ENCODE measurements around the gene ZBTB42. TPM values are rescaled to one million over a fixed set of nuclear protein-coding genes. Genes with fewer than 3 reads are reported as not detected.
A peak's percentile ranks its signal among the peaks of the same experiment; 100 is the strongest.

The ZBTB42 gene
- total RNA-seq, 1 donor from 2014 or later: 6.9 TPM

DNA sequence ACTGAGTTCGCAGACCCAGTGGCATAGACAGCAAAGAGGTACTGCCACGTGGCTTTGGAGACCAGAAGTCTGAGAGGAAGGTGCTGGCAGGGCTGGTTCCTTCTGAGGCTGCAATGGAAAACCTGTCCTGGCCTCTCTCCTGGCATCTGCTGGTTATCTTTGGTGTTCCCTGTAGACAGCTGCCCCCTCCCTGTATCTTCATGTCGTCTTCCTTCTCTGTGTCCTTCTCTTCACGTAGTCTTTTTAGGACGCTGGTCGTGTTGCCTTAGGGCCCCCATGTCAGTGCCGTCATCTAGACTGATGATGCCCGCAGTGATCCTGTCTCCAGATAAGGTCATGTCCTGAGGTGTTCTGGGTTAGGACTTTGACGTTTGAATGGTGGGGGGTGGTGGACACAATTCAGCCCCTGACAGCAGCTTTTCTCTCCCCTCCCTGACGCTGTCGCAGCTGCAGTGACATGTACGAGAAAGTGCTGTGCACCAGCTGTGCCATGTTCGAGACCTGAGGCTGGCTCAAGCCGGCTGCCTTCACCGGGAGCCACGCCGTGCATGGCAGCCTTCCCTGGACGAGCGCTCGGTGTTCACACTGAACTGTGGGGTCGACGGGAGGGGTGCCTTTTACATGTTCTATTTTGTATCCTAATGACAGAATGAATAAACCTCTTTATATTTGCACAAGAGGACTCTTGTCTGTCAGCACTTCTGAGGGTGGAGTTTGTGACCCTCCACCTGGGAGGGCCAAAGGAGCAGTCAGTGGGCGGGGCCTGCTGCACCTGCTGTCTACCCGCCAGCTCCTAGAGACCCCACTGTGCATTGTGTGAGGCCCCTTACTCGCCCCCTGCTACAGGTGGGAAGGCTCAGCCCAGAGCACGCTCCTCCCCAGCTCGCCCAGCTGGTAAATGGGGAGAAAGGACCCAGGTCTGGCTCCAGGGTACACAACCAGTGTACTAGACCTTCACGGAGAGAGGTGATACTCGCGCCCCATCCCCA, 41.6 kb upstream of the ZBTB42 start:
- Histone ChIP-seq H3K79me2 (ENCODE audit: insufficient read depth, low read length) (peaks cover 43% of the 10 kb centered on the region), H3K27me3 (ENCODE audit: insufficient read depth, low read length) (no peaks in the 10 kb centered on the region), H3K4me2 (ENCODE audit: low read length) (no peak overlapping the region), H3K36me3 (ENCODE audit: insufficient read depth, low read length) (peaks cover 9% of the 10 kb centered on the region), H3K27ac (ENCODE audit: low read depth, low read length) (no peak overlapping the region), H3K4me3 (ENCODE audit: insufficient read depth, low read depth, low read length) (no peak overlapping the region), H3K9ac (ENCODE audit: low read length) (no peak overlapping the region), H4K20me1 (ENCODE audit: insufficient read depth, low read length) (peaks cover 69% of the 10 kb centered on the region), H3K4me1 (ENCODE audit: insufficient read depth, low read length) (peaks cover 8% of the 10 kb centered on the region), H2AFZ (ENCODE audit: low read depth, low read length) (no peak overlapping the region), H3K9me3 (ENCODE audit: insufficient read depth, low read depth, low read length) (no peaks in the 10 kb centered on the region)
- DNase-seq (ENCODE audit: low read depth) (no peak), FAIRE-seq (no peak)
- H3K9me3 Mint-ChIP-seq (ENCODE audit: unreplicated experiment): no peaks in the 10 kb centered on the region
- H3K4me1 Mint-ChIP-seq (ENCODE audit: low read depth, unreplicated experiment): peaks cover 7% of the 10 kb centered on the region
- H3K36me3 Mint-ChIP-seq (ENCODE audit: low read depth, unreplicated experiment): peaks cover 15% of the 10 kb centered on the region
- no peak overlapping the region for H3K4me3 Mint-ChIP-seq (ENCODE audit: unreplicated experiment)
- H3K27ac Mint-ChIP-seq (ENCODE audit: unreplicated experiment): peak overlapping the region; percentile 34
- no peaks in the 10 kb centered on the region for H3K27me3 Mint-ChIP-seq (ENCODE audit: low read depth, unreplicated experiment)
- TF ChIP-seq, protein P1, sequence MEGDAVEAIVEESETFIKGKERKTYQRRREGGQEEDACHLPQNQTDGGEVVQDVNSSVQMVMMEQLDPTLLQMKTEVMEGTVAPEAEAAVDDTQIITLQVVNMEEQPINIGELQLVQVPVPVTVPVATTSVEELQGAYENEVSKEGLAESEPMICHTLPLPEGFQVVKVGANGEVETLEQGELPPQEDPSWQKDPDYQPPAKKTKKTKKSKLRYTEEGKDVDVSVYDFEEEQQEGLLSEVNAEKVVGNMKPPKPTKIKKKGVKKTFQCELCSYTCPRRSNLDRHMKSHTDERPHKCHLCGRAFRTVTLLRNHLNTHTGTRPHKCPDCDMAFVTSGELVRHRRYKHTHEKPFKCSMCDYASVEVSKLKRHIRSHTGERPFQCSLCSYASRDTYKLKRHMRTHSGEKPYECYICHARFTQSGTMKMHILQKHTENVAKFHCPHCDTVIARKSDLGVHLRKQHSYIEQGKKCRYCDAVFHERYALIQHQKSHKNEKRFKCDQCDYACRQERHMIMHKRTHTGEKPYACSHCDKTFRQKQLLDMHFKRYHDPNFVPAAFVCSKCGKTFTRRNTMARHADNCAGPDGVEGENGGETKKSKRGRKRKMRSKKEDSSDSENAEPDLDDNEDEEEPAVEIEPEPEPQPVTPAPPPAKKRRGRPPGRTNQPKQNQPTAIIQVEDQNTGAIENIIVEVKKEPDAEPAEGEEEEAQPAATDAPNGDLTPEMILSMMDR (IDR thresholded peaks at IDR 0.05; ENCODE audit: insufficient read depth, low read depth, low read length): no peak
- TF ChIP-seq EZH2 (IDR thresholded peaks at IDR 0.05; ENCODE audit: insufficient read depth, low read length): no peak

GRCh38 chr14:104765517-104765916, 35.4 kb upstream of the ZBTB42 start:
- Histone ChIP-seq H3K27me3 (ENCODE audit: insufficient read depth, low read length) (no peaks in the 10 kb centered on the region), H3K4me1 (ENCODE audit: insufficient read depth, low read length) (peaks cover 3% of the 10 kb centered on the region), H3K79me2 (ENCODE audit: insufficient read depth, low read length) (no peaks in the 10 kb centered on the region), H3K9ac (ENCODE audit: low read length) (no peak overlapping the region), H3K36me3 (ENCODE audit: insufficient read depth, low read length) (peaks cover 2% of the 10 kb centered on the region), H3K4me3 (ENCODE audit: insufficient read depth, low read depth, low read length) (no peak overlapping the region), H3K4me2 (ENCODE audit: low read length) (no peak overlapping the region), H3K27ac (ENCODE audit: low read depth, low read length) (no peak overlapping the region), H3K9me3 (ENCODE audit: insufficient read depth, low read depth, low read length) (no peaks in the 10 kb centered on the region), H2AFZ (ENCODE audit: low read depth, low read length) (no peak overlapping the region), H4K20me1 (ENCODE audit: insufficient read depth, low read length) (peaks cover 21% of the 10 kb centered on the region)
- DNase-seq (ENCODE audit: low read depth): no peak
- no peak for TF ChIP-seq EZH2 (IDR thresholded peaks at IDR 0.05; ENCODE audit: insufficient read depth, low read length)
- TF ChIP-seq, protein P1 (IDR thresholded peaks at IDR 0.05; ENCODE audit: insufficient read depth, low read depth, low read length): no peak
- no peak for FAIRE-seq
- no peaks in the 10 kb centered on the region for H3K9me3 Mint-ChIP-seq (ENCODE audit: unreplicated experiment)
- no peaks in the 10 kb centered on the region for H3K27me3 Mint-ChIP-seq (ENCODE audit: low read depth, unreplicated experiment)
- H3K4me1 Mint-ChIP-seq (ENCODE audit: low read depth, unreplicated experiment): peaks cover 3% of the 10 kb centered on the region
- H3K27ac Mint-ChIP-seq (ENCODE audit: unreplicated experiment): no peak overlapping the region
- H3K36me3 Mint-ChIP-seq (ENCODE audit: low read depth, unreplicated experiment): peaks cover 17% of the 10 kb centered on the region
- peak overlapping the region; percentile 23 for H3K4me3 Mint-ChIP-seq (ENCODE audit: unreplicated experiment)

Measured in astrocyte (in vitro differentiated cells and primary cell).